ENCODE measurements around the gene DOCK2. TPM values are rescaled to one million over a fixed set of nuclear protein-coding genes. Genes with fewer than 3 reads are reported as not detected.

DOCK2 gene
- polyA plus RNA-seq, 3 donors = 57.5 to 178 (median 115) TPM

DNA sequence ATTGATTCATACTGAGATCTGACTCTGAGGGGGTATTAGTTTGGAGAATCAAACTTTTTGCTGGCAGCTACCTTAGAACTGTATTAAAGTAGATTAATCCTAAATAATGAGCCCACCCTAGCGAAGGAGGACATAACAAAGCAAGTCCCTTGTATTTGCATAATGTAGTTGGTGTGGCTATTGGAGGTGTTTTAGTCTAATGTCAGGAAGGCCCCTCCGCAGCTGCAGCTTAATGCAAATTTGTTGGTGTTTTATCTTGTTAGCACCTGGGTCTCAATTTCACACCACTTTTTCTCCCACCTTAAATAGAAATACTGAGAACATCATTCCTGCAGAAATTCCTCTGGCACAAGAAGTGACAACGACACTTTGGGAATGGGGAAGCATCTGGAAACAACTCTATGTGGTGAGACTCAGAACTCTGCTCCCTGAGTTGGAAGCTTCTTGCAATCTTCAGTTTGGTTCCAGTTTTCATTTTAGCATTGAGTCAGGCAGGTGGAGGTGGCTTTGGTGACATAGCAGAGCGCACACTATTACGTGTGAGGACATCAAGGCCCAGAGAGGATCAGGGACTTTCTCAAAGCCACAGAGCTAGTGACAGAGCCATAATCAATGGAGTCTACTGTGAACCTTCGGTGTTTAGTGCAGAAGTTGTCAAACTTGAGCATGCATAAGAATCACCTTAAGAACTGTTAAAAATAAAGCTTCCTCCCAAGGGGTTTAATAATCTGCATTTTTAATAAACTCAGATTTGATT lies 33.9 kb downstream of the DOCK2 start:
- peaks cover 57 to 67% of the 10 kb centered on the region in 2 donors for H3K36me3 Mint-ChIP-seq
- DNase-seq = no peak
- TF ChIP-seq, protein P1, sequence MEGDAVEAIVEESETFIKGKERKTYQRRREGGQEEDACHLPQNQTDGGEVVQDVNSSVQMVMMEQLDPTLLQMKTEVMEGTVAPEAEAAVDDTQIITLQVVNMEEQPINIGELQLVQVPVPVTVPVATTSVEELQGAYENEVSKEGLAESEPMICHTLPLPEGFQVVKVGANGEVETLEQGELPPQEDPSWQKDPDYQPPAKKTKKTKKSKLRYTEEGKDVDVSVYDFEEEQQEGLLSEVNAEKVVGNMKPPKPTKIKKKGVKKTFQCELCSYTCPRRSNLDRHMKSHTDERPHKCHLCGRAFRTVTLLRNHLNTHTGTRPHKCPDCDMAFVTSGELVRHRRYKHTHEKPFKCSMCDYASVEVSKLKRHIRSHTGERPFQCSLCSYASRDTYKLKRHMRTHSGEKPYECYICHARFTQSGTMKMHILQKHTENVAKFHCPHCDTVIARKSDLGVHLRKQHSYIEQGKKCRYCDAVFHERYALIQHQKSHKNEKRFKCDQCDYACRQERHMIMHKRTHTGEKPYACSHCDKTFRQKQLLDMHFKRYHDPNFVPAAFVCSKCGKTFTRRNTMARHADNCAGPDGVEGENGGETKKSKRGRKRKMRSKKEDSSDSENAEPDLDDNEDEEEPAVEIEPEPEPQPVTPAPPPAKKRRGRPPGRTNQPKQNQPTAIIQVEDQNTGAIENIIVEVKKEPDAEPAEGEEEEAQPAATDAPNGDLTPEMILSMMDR (IDR thresholded peaks at IDR 0.05) = no peak

GRCh38 chr5:169682026-169682425 lies 45.0 kb downstream of the DOCK2 start:
- Mint-ChIP-seq H3K4me1 (no peaks in the 10 kb centered on the region), H3K27ac (peak overlapping the region in 3 of 7 donors; percentile 7 to 56 (median 43)), H3K36me3 (peaks cover 85 to 97% of the 10 kb centered on the region in 2 donors), H3K27me3 (ENCODE audit: low read depth in 3 of 3) (no peaks in the 10 kb centered on the region), H3K9me3 (no peaks in the 10 kb centered on the region), H3K4me3 (no peak overlapping the region)
- 100% methylated on average over 1 of the region's 2 CpGs for WGBS (ENCODE audit: insufficient coverage)
- intact Hi-C loops (cut with micrococcal nuclease) = no loop called here
- Histone ChIP-seq H3K4me1 (ENCODE audit: control insufficient read depth in 1 of 2, insufficient read depth in 2 of 2, low read length in 2 of 2) (no peaks in the 10 kb centered on the region), H4K20me1 (ENCODE audit: insufficient read depth, low read length) (peaks cover 96% of the 10 kb centered on the region), H3K79me2 (ENCODE audit: insufficient read depth, low read length) (peaks cover 16% of the 10 kb centered on the region), H3K36me3 (replicated peaks in 1 of 2; ENCODE audit: control insufficient read depth in 1 of 2, insufficient read depth in 2 of 2, low read length in 2 of 2) (peaks cover 94 to 99% of the 10 kb centered on the region in 2 donors), H3K4me3 (replicated peaks in 1 of 3; ENCODE audit: low read depth in 2 of 3, low read length in 3 of 3) (no peak overlapping the region), H2AFZ (ENCODE audit: insufficient read depth, low read depth, low read length, poor library complexity, severe bottlenecking) (no peak overlapping the region), H3K4me2 (replicated peaks; ENCODE audit: extremely low read depth, low read length, poor library complexity, severe bottlenecking) (no peak overlapping the region), H3K27ac (ENCODE audit: low read depth in 1 of 2, low read length in 2 of 2) (no peak overlapping the region), H3K9ac (ENCODE audit: insufficient read depth, low read length, poor library complexity, severe bottlenecking) (no peak overlapping the region), H3K27me3 (ENCODE audit: control insufficient read depth in 2 of 2, insufficient read depth in 2 of 2, low read length in 2 of 2) (no peaks in the 10 kb centered on the region), H3K9me3 (replicated peaks in 1 of 2; ENCODE audit: control insufficient read depth in 1 of 2, insufficient read depth in 1 of 2, low read length in 2 of 2) (no peaks in the 10 kb centered on the region)
- DNase-seq = no peak
- TF ChIP-seq, protein P1 (IDR thresholded peaks at IDR 0.05) = no peak

More for the DNA sequence above, 33.9 kb downstream of the DOCK2 start:
- H3K9me3 Mint-ChIP-seq = no peaks in the 10 kb centered on the region
- Histone ChIP-seq H3K9me3 (replicated peaks in 1 of 2; ENCODE audit: control insufficient read depth in 1 of 2, insufficient read depth in 1 of 2, low read length in 2 of 2) (no peaks in the 10 kb centered on the region), H3K27ac (ENCODE audit: low read depth in 1 of 2, low read length in 2 of 2) (peak overlapping the region in 1 of 2 donors; percentile 0), H3K4me1 (ENCODE audit: control insufficient read depth in 1 of 2, insufficient read depth in 2 of 2, low read length in 2 of 2) (no peaks in the 10 kb centered on the region), H3K27me3 (ENCODE audit: control insufficient read depth in 2 of 2, insufficient read depth in 2 of 2, low read length in 2 of 2) (no peaks in the 10 kb centered on the region), H4K20me1 (ENCODE audit: insufficient read depth, low read length) (peaks cover 100% of the 10 kb centered on the region), H3K4me3 (replicated peaks in 1 of 3; ENCODE audit: low read depth in 2 of 3, low read length in 3 of 3) (no peak overlapping the region), H2AFZ (ENCODE audit: insufficient read depth, low read depth, low read length, poor library complexity, severe bottlenecking) (no peak overlapping the region), H3K4me2 (replicated peaks; ENCODE audit: extremely low read depth, low read length, poor library complexity, severe bottlenecking) (no peak overlapping the region), H3K9ac (ENCODE audit: insufficient read depth, low read length, poor library complexity, severe bottlenecking) (no peak overlapping the region), H3K79me2 (ENCODE audit: insufficient read depth, low read length) (peaks cover 76% of the 10 kb centered on the region), H3K36me3 (replicated peaks in 1 of 2; ENCODE audit: control insufficient read depth in 1 of 2, insufficient read depth in 2 of 2, low read length in 2 of 2) (peaks cover 75 to 93% of the 10 kb centered on the region in 2 donors)
- no peaks in the 10 kb centered on the region for H3K27me3 Mint-ChIP-seq (ENCODE audit: low read depth in 3 of 3)
- peak overlapping the region in 5 of 7 donors; percentile 3 to 73 (median 17) for H3K27ac Mint-ChIP-seq
- intact Hi-C loops (cut with micrococcal nuclease) = no loop called here
- H3K4me1 Mint-ChIP-seq = peaks cover 6% of the 10 kb centered on the region
- H3K4me3 Mint-ChIP-seq = no peak overlapping the region
- WGBS (ENCODE audit: insufficient coverage) = 100% methylated on average over 1 of the region's 6 CpGs

Data from CD14-positive monocyte (primary cell).